ENCODE measurements around the gene ZSWIM6.

The ZSWIM6 gene

GRCh38 chr5:61491861-61492260 is 159.8 kb downstream of the ZSWIM6 start:
- no peak for DNase-seq
- Mint-ChIP-seq H3K27me3 (no peaks in the 10 kb centered on the region), H3K27ac (no peak overlapping the region), H3K36me3 (ENCODE audit: low read depth) (peaks cover 13% of the 10 kb centered on the region), H3K9me3 (peaks cover 11% of the 10 kb centered on the region), H3K4me3 (no peak overlapping the region), H3K4me1 (no peaks in the 10 kb centered on the region)
- no peak for ATAC-seq

- no peaks in the 10 kb centered on the region for H3K27me3 Mint-ChIP-seq
- no peak overlapping the region for H3K27ac Mint-ChIP-seq
- DNase-seq = no peak
- no peak overlapping the region for H3K4me3 Mint-ChIP-seq
- ATAC-seq = no peak
- H3K9me3 Mint-ChIP-seq = peaks cover 2% of the 10 kb centered on the region
- H3K36me3 Mint-ChIP-seq (ENCODE audit: low read depth) = peaks cover 3% of the 10 kb centered on the region
- H3K4me1 Mint-ChIP-seq = no peaks in the 10 kb centered on the region
Measured at GRCh38 chr5:61493973-61494372, 161.9 kb downstream of the ZSWIM6 start.

GRCh38 chr5:61496446-61496845 is 164.4 kb downstream of the ZSWIM6 start:
- Mint-ChIP-seq H3K9me3 (no peaks in the 10 kb centered on the region), H3K4me3 (no peak overlapping the region), H3K36me3 (ENCODE audit: low read depth) (peaks cover 3% of the 10 kb centered on the region), H3K4me1 (no peaks in the 10 kb centered on the region), H3K27ac (no peak overlapping the region), H3K27me3 (no peaks in the 10 kb centered on the region)
- ATAC-seq (no peak), DNase-seq (no peak)

GRCh38 chr5:61496860-61497259 is 164.8 kb downstream of the ZSWIM6 start:
- no peaks in the 10 kb centered on the region for H3K27me3 Mint-ChIP-seq
- no peak for DNase-seq
- no peak overlapping the region for H3K27ac Mint-ChIP-seq
- H3K36me3 Mint-ChIP-seq (ENCODE audit: low read depth) = peaks cover 4% of the 10 kb centered on the region
- no peak overlapping the region for H3K4me3 Mint-ChIP-seq
- ATAC-seq = no peak
- H3K4me1 Mint-ChIP-seq = no peaks in the 10 kb centered on the region
- no peaks in the 10 kb centered on the region for H3K9me3 Mint-ChIP-seq

GRCh38 chr5:61498121-61498520 is 166.1 kb downstream of the ZSWIM6 start:
- Mint-ChIP-seq H3K36me3 (ENCODE audit: low read depth) (peaks cover 5% of the 10 kb centered on the region), H3K27ac (no peak overlapping the region), H3K27me3 (no peaks in the 10 kb centered on the region), H3K4me3 (no peak overlapping the region), H3K9me3 (no peaks in the 10 kb centered on the region), H3K4me1 (no peaks in the 10 kb centered on the region)
- DNase-seq (no peak), ATAC-seq (no peak)

- H3K4me3 Mint-ChIP-seq = no peak overlapping the region
- no peaks in the 10 kb centered on the region for H3K27me3 Mint-ChIP-seq
- no peaks in the 10 kb centered on the region for H3K4me1 Mint-ChIP-seq
- no peak for ATAC-seq
- H3K36me3 Mint-ChIP-seq (ENCODE audit: low read depth) = peaks cover 2% of the 10 kb centered on the region
- no peak overlapping the region for H3K27ac Mint-ChIP-seq
- DNase-seq = no peak
- no peaks in the 10 kb centered on the region for H3K9me3 Mint-ChIP-seq
Measured at GRCh38 chr5:61501971-61502370, 169.9 kb downstream of the ZSWIM6 start.

- Mint-ChIP-seq H3K4me1 (no peaks in the 10 kb centered on the region), H3K9me3 (no peaks in the 10 kb centered on the region), H3K27ac (no peak overlapping the region), H3K36me3 (ENCODE audit: low read depth) (peaks cover 9% of the 10 kb centered on the region), H3K4me3 (no peak overlapping the region), H3K27me3 (no peaks in the 10 kb centered on the region)
- ATAC-seq (no peak), DNase-seq (no peak)
Measured at GRCh38 chr5:61504143-61504770, 172.2 kb downstream of the ZSWIM6 start.

GRCh38 chr5:61505281-61505680 is 173.2 kb downstream of the ZSWIM6 start:
- ATAC-seq (no peak), DNase-seq (no peak)
- H3K27me3 Mint-ChIP-seq = no peaks in the 10 kb centered on the region
- H3K27ac Mint-ChIP-seq = no peak overlapping the region
- H3K4me3 Mint-ChIP-seq = no peak overlapping the region
- H3K36me3 Mint-ChIP-seq (ENCODE audit: low read depth) = peaks cover 10% of the 10 kb centered on the region
- no peaks in the 10 kb centered on the region for H3K9me3 Mint-ChIP-seq
- H3K4me1 Mint-ChIP-seq = no peaks in the 10 kb centered on the region

GRCh38 chr5:61507232-61507631 is 175.2 kb downstream of the ZSWIM6 start:
- Mint-ChIP-seq H3K9me3 (peaks cover 5% of the 10 kb centered on the region), H3K27me3 (no peaks in the 10 kb centered on the region), H3K4me3 (no peak overlapping the region), H3K27ac (no peak overlapping the region), H3K4me1 (no peaks in the 10 kb centered on the region), H3K36me3 (ENCODE audit: low read depth) (peaks cover 13% of the 10 kb centered on the region)
- ATAC-seq = no peak
- DNase-seq = no peak

GRCh38 chr5:61516946-61517345 is 184.9 kb downstream of the ZSWIM6 start:
- H3K4me3 Mint-ChIP-seq = no peak overlapping the region
- peaks cover 17% of the 10 kb centered on the region for H3K9me3 Mint-ChIP-seq
- H3K4me1 Mint-ChIP-seq = no peaks in the 10 kb centered on the region
- no peak overlapping the region for H3K27ac Mint-ChIP-seq
- H3K27me3 Mint-ChIP-seq = no peaks in the 10 kb centered on the region
- DNase-seq (no peak), ATAC-seq (no peak)
- H3K36me3 Mint-ChIP-seq (ENCODE audit: low read depth) = peaks cover 23% of the 10 kb centered on the region

GRCh38 chr5:61519728-61520277 is 187.7 kb downstream of the ZSWIM6 start:
- H3K9me3 Mint-ChIP-seq = peaks cover 13% of the 10 kb centered on the region
- ATAC-seq = no peak
- H3K27ac Mint-ChIP-seq = no peak overlapping the region
- H3K27me3 Mint-ChIP-seq = no peaks in the 10 kb centered on the region
- peaks cover 18% of the 10 kb centered on the region for H3K36me3 Mint-ChIP-seq (ENCODE audit: low read depth)
- DNase-seq = no peak
- H3K4me3 Mint-ChIP-seq = no peak overlapping the region
- H3K4me1 Mint-ChIP-seq = no peaks in the 10 kb centered on the region

- ATAC-seq (no peak), DNase-seq (no peak)
- no peak overlapping the region for H3K27ac Mint-ChIP-seq
- H3K4me1 Mint-ChIP-seq = no peaks in the 10 kb centered on the region
- no peaks in the 10 kb centered on the region for H3K27me3 Mint-ChIP-seq
- peaks cover 18% of the 10 kb centered on the region for H3K36me3 Mint-ChIP-seq (ENCODE audit: low read depth)
- no peaks in the 10 kb centered on the region for H3K9me3 Mint-ChIP-seq
- H3K4me3 Mint-ChIP-seq = no peak overlapping the region
Measured at GRCh38 chr5:61523073-61523472, 191.0 kb downstream of the ZSWIM6 start.

- Mint-ChIP-seq H3K4me3 (no peak overlapping the region), H3K4me1 (no peaks in the 10 kb centered on the region), H3K27ac (no peak overlapping the region), H3K9me3 (no peaks in the 10 kb centered on the region), H3K36me3 (ENCODE audit: low read depth) (peaks cover 18% of the 10 kb centered on the region), H3K27me3 (no peaks in the 10 kb centered on the region)
- ATAC-seq (no peak), DNase-seq (no peak)
Measured at GRCh38 chr5:61523997-61524396, 191.9 kb downstream of the ZSWIM6 start.

GRCh38 chr5:61525512-61526206 is 193.6 kb downstream of the ZSWIM6 start:
- Mint-ChIP-seq H3K27me3 (no peaks in the 10 kb centered on the region), H3K9me3 (no peaks in the 10 kb centered on the region), H3K4me3 (no peak overlapping the region), H3K36me3 (ENCODE audit: low read depth) (peaks cover 25% of the 10 kb centered on the region), H3K4me1 (no peaks in the 10 kb centered on the region), H3K27ac (no peak overlapping the region)
- DNase-seq = no peak
- no peak for ATAC-seq

GRCh38 chr5:61526207-61526519 is 194.1 kb downstream of the ZSWIM6 start:
- H3K4me1 Mint-ChIP-seq = no peaks in the 10 kb centered on the region
- ATAC-seq (no peak), DNase-seq (no peak)
- no peak overlapping the region for H3K4me3 Mint-ChIP-seq
- H3K36me3 Mint-ChIP-seq (ENCODE audit: low read depth) = peaks cover 28% of the 10 kb centered on the region
- H3K27ac Mint-ChIP-seq = no peak overlapping the region
- H3K27me3 Mint-ChIP-seq = no peaks in the 10 kb centered on the region
- H3K9me3 Mint-ChIP-seq = no peaks in the 10 kb centered on the region
